Lung (tissue), 12 donors: ENCODE data around the gene SCMH1. TPM values are rescaled to one million over a fixed set of nuclear protein-coding genes. Genes with fewer than 3 reads are reported as not detected.

Source experiments
- ATAC-seq: fragments of 200-7000 bp; cut with Tn5 transposase; one replicate; pipeline ENCODE4 v1.9.1; 2020; ENCODE audit warnings: moderate number of reproducible peaks; ENCODE audit not compliant: insufficient read depth, low FRiP score
- DNase-seq, 3 donors: peaks; one replicate each; pipeline ENCODE4 v3.0.0-alpha.2; 2013 to 2017
- H3K27ac ChIP-seq, 2 donors: one replicate each; pipeline ENCODE4 v1.5.1; 2013; ENCODE audit warnings: mild to moderate bottlenecking in 2 of 2, moderate library complexity in 2 of 2, control low read depth in 1 of 2, inconsistent platforms in 1 of 2, low read depth in 1 of 2, low read length in 1 of 2
- H3K27me3 ChIP-seq, 3 donors: one replicate each; pipeline ENCODE4 v1.5.1; 2013; ENCODE audit warnings: low read length in 2 of 3; ENCODE audit not compliant: control insufficient read depth in 3 of 3, insufficient read depth in 3 of 3
- H3K36me3 ChIP-seq, 4 donors: one replicate each; pipeline ENCODE4 v1.5.1; 2013; ENCODE audit warnings: low read length in 4 of 4, mild to moderate bottlenecking in 1 of 4, moderate library complexity in 1 of 4; ENCODE audit not compliant: control insufficient read depth in 4 of 4, insufficient read depth in 4 of 4
- H3K4me1 ChIP-seq, 5 donors: one replicate each; pipeline ENCODE4 v1.5.1; 2013; ENCODE audit warnings: low read length in 5 of 5, mild to moderate bottlenecking in 2 of 5, moderate library complexity in 1 of 5; ENCODE audit not compliant: control insufficient read depth in 5 of 5, insufficient read depth in 5 of 5
- H3K4me3 ChIP-seq: one replicate; pipeline ENCODE4 v1.5.1; 2013; ENCODE audit warnings: mild to moderate bottlenecking, control low read depth, moderate library complexity
- H3K9ac ChIP-seq, 2 donors: one replicate each; pipeline ENCODE4 v1.5.1; 2013; ENCODE audit warnings: low read length in 2 of 2, control low read depth in 1 of 2; ENCODE audit not compliant: insufficient read depth in 1 of 2
- H3K9me3 ChIP-seq, 4 donors: one replicate each; pipeline ENCODE4 v1.5.1; 2013; ENCODE audit warnings: low read length in 3 of 4, mild to moderate bottlenecking in 1 of 4, moderate library complexity in 1 of 4; ENCODE audit not compliant: control insufficient read depth in 4 of 4, insufficient read depth in 3 of 4
- CTCF ChIP-seq: IDR thresholded peaks from 2 replicates; pipeline ENCODE4 v1.5.1; 2012; ENCODE audit warnings: mild to moderate bottlenecking; ENCODE audit errors: control extremely low read depth, extremely low read depth
- WGBS, 2 donors: extraction: QIAGEN DNeasy Blood & Tissue Kit; methylation state at CpG; one replicate each; pipeline ENCODE4 v1.1.7; 2013; 5-methylcytosine and 5-hydroxymethylcytosine counted together
- polyA plus RNA-seq, 2 donors: library from polyadenylated mRNA; stranded (reverse); fragments of 200-250 nt; gene quantifications; one replicate each; pipeline ENCODE4 v1.2.1, GENCODE V29; 2013
- total RNA-seq, 2 donors: library from RNA; depleted of rRNA in 1 of 2; stranded (reverse); fragments of >200 nt in 1 of 2; gene quantifications; one replicate each; pipeline ENCODE4 v1.2.1, GENCODE V29; 2014 to 2021
- donor health status: control.
- donor health status: control.
- donor health status: Bipolar disorder and iron deficiency.
- donor health status: healthy.
- donor health status: DM: yes; HTN: yes; CAD: no.

Gene SCMH1
- total and polyA plus RNA-seq, 4 donors: 20.7 to 43.5 (median 28.8) TPM

- no peak for TF ChIP-seq CTCF
- H3K36me3 ChIP-seq: peaks cover 15 to 33% (median 25%) of the 10 kb centered on the region in 4 donors
- H3K4me3 ChIP-seq: no peak overlapping the region
- ATAC-seq: no peak
- no peaks in the 10 kb centered on the region for H3K27me3 ChIP-seq
- H3K9me3 ChIP-seq: peaks cover 0 to 1% (median 0%) of the 10 kb centered on the region in 4 donors
- DNase-seq: no peak
- peaks cover 0 to 2% (median 0%) of the 10 kb centered on the region in 5 donors for H3K4me1 ChIP-seq
- no peak overlapping the region for H3K9ac ChIP-seq
- H3K27ac ChIP-seq: no peak overlapping the region
- 70 to 100% methylated on average over 2 of the region's 2 CpGs for WGBS, 2 donors
These were observed 210.0 kb downstream of the SCMH1 start for GRCh38 chr1:41032147-41032546.

GRCh38 chr1:41030872-41031616, 211.1 kb downstream of the SCMH1 start:
- DNase-seq: no peak
- H3K4me1 ChIP-seq: peaks cover 0 to 2% (median 0%) of the 10 kb centered on the region in 5 donors
- peaks cover 17 to 33% (median 22%) of the 10 kb centered on the region in 4 donors for H3K36me3 ChIP-seq
- no peak overlapping the region for H3K27ac ChIP-seq
- no peak overlapping the region for H3K4me3 ChIP-seq
- 93 to 95% methylated on average over 8 of the region's 8 CpGs for WGBS, 2 donors
- TF ChIP-seq CTCF: no peak
- no peaks in the 10 kb centered on the region for H3K27me3 ChIP-seq
- no peak overlapping the region for H3K9ac ChIP-seq
- no peak for ATAC-seq
- no peaks in the 10 kb centered on the region for H3K9me3 ChIP-seq

DNA sequence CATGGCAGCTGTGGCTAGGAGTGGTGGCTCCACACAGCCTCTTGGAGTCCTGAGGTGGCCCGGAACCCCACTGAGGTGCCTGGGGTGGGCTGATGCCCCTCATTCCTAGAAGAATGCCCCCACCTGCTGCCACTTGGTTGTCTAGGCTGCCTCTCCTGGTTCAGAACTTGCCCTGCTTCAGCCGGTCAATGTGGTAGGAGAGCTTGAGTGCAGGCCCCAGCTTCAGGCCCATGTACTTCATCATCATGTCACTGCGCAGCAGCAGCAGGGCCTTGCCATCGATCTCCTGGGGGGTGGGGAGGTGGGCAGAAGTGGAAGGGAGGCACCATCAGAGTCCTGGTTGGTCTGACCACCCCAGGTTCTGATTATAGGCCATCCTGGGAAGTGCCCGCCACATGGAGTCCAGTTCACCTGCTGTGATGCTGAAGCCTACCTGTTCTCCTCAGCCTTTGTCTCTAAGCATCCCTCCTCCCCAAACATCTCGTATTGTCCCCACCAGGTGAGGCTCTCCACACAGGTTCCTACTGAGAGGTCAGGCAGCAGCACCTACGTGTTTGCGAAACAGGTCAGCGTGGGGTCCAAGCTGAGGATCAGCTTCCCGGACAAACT, 214.0 kb downstream of the SCMH1 start:
- Histone ChIP-seq H3K4me3 (no peak overlapping the region), H3K9me3 (no peaks in the 10 kb centered on the region), H3K9ac (no peak overlapping the region), H3K36me3 (peaks cover 15 to 31% (median 21%) of the 10 kb centered on the region in 4 donors), H3K27me3 (no peaks in the 10 kb centered on the region), H3K4me1 (no peaks in the 10 kb centered on the region), H3K27ac (no peak overlapping the region)
- no peak for TF ChIP-seq CTCF
- DNase-seq (no peak), ATAC-seq (no peak)
- 96% methylated on average over 10 of the region's 10 CpGs for WGBS, 2 donors
